HG02588 (cell line): ENCODE measurements around the gene JMJD8.
A peak's percentile ranks its signal among the peaks of the same experiment; 100 is the strongest.
"Not testable (repeated sequence)": the region's sequence is repeated elsewhere in the genome, so short reads cannot be mapped to it uniquely, and the experiment has no call there.

Source experiments
- ATAC-seq: cut with Tn5 transposase; IDR thresholded peaks from one replicate; pipeline ENCODE4 v1.9.1; 2021; ENCODE audit warnings: mild to moderate bottlenecking, moderate library complexity; ENCODE audit not compliant: unreplicated experiment

Gene JMJD8

GRCh38 chr16:693766-694165, 9.6 kb upstream of the JMJD8 start:
- ATAC-seq: no peak

DNA sequence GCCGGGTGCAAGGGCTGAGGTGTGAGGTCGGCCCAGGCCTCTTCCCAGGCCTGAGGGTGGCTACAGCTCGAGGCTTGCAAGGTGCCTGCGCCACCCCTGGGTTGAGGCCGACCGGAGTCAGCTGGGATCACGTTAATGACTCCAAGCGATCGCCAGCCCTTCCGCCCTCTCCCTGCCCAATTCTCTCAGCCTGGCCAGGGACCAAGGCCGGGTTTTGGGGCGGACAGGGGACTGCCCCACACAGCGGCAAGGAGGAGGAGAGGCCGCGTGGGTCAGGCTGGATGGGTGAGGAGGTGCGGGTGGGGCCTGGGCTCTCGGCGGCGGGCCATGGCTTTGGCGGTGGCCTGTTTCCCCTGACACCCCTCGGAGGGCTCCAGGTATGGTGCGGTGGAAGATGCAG, 9.2 kb upstream of the JMJD8 start:
- ATAC-seq: no peak

- no peak for ATAC-seq
Observed at GRCh38 chr16:692356-693108, 8.4 kb upstream of the JMJD8 start.

DNA sequence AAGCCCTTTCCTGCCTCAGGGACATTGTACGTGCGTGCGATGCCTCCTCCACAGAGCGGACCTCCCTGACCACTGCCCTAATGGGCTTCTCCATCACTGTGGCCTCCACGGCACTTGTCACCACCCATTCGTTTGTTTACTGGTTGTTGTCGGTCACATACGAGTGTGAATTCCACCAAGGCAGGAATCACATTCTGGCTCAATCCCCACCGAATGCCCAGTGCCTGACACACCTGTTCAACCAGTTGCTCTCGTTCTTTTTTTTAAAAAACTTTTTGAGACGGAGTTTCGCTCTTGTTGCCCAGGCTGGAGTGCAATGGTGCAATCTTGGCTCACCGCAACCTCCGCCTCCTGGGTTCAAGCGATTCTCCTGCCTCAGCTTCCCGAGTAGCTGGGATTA, 7.1 kb upstream of the JMJD8 start:
- not testable (repeated sequence) for ATAC-seq

- ATAC-seq: no peak
Observed at GRCh38 chr16:689175-689897, 5.2 kb upstream of the JMJD8 start.

DNA sequence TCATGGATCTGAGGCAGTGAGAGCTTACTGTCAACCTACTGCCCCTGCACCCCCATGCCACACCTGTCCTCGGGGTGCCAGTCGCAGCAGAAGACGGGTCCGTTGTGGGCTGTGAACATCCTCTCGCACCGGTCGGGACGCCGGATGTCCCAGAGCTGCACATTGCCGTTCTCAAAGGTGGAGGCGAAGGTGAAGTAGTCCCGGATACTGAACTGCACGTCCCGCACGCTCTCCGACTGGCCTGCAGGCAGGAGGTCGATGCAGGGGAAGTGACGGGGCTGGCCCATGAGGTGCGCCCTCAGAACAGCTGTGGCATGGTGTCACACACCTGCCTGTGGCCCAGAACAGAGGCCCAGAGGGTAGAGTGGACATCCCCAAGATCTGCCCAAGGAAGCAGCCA, 3.4 kb upstream of the JMJD8 start:
- ATAC-seq: no peak

GRCh38 chr16:686459-687260, 2.5 kb upstream of the JMJD8 start:
- ATAC-seq: no peak

- no peak for ATAC-seq
Observed at GRCh38 chr16:685967-686366, 1.8 kb upstream of the JMJD8 start.

- no peak for ATAC-seq
Observed at GRCh38 chr16:684961-685696, 995 bp upstream of the JMJD8 start.

DNA sequence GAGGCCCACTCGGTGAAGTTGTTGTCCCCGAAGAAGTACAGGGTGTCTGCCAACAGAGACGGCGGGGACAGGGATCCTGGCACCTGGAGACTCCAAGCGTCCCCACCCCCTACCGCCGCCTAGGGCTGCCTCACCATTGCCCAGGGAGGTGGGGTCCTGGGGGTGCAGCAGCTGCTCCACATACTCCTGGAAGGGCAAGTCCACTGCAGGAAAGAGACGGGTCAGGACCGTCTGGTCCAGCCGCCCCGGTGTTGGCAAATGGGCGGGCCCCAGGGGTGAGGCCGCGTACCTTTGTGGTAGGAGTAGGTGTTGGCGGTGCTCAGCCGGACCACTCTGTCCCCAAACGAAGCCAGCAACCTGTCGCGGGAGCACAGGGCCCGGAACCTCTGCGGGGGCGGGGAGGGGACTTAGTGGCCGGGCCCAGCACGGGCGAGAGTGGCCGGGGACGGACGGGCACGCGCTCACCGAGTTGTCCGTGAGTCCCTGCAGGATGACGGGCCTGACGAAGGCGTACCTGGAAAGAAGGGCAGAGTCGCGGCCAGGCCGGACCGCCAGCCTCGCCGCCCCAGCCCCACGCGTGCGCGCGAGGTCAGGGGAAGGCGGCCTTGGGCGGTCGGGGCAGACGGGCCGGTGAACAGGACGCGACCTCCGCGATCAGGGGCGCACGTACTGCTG, 601 bp downstream of the JMJD8 start:
- no peak for ATAC-seq

DNA sequence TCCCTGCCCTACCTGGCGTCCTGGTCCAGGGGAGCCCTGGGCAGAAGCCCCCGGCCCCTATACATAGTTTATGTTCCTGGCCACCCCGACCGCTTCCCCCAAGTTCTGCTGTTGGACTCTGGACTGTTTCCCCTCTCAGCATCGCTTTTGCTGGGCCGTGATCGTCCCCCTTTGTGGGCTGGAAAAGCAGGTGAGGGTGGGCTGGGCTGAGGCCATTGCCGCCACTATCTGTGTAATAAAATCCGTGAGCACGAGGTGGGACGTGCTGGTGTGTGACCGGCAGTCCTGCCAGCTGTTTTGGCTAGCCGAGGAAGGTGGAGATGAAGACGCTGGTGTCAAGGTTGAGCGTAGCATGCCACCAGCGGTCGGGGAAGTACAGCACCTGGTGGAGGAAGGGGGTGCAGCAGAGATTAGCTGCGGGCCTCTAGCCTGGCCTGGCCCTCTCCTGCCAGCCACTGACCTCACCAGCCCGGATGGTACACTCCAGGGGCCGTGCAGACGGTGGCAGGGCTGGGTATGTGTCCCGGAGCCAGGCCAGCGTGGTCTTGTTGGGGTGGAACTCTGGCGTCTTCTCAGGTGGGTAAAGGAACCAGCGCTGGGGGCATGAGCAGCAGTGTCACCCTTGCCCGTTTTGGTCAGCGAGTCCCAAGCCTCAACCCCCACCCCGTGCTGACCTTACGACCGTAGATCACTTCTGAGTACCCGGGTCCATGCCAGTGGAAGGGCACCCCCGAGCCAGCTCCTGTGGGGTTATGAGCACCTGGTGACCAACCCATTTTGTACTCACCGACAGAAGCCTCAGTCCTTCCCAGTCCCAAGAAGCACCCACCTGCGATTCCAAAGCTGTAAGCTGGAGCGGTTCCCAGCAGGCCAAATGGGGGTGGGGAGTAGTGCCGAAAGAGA, 1.4 kb downstream of the JMJD8 start:
- no peak for ATAC-seq

DNA sequence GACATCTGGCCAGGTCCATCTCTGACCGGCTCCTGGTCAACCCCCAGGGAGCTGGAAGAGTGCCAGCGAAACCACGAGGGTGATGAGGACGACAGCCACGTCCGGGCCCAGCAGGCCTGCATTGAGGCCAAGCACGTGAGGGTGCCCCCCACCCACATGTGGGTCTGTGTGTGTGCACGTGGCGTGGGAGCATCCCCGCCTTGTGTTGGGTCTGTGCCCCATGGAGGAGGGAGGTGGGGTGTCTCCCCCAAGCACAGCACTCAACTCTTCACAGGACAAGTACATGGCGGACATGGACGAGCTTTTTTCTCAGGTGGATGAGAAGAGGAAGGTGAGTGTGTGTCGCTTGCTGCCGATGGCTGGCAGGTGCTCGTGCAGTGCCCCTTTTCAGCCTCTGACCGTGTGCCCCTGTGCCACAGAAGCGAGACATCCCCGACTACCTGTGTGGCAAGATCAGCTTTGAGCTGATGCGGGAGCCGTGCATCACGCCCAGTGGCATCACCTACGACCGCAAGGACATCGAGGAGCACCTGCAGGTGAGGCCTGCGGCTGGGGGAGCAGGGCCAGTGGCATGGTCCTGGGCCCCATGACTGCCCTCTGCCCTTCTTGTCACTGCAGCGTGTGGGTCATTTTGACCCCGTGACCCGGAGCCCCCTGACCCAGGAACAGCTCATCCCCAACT, 2.2 kb downstream of the JMJD8 start:
- ATAC-seq: no peak

- no peak for ATAC-seq
Observed at GRCh38 chr16:680967-681745, 3.0 kb downstream of the JMJD8 start.

DNA sequence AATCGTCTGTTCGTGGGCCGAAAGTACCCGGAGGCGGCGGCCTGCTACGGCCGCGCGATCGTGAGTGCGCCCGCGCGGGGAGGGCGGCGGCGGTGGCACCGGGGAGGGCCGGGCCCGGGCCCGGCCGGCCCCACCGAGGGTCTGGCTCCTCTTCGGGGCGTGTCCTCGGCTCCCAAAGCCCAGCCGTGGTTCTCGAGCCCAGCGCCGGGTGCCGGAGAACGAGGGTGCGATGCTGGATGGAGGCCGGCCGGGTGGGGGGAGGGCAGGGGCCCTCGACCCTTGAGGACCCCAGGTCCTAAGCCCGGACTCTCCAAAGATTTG, 3.5 kb downstream of the JMJD8 start:
- peak; percentile 2 for ATAC-seq

GRCh38 chr16:679814-680624, 4.1 kb downstream of the JMJD8 start, which contains the start of gene STUB1:
TSS of gene STUB1 (plus strand) at chr16:680410. CDS start at chr16:680526, 116 bp downstream.
- ATAC-seq: peak; percentile 33

GRCh38 chr16:678858-679813, 5.0 kb downstream of the JMJD8 start:
- ATAC-seq: no peak
